GM19240 (cell line): ENCODE data around the gene METTL15.
"Not testable (repeated sequence)": the region's sequence is repeated elsewhere in the genome, so short reads cannot be mapped to it uniquely, and the experiment has no call there.

Experiments
- DNase-seq: peaks from one replicate; pipeline ENCODE4 v3.0.0; 2011; ENCODE audit warnings: low spot score; ENCODE audit not compliant: insufficient read length

Gene METTL15

DNA sequence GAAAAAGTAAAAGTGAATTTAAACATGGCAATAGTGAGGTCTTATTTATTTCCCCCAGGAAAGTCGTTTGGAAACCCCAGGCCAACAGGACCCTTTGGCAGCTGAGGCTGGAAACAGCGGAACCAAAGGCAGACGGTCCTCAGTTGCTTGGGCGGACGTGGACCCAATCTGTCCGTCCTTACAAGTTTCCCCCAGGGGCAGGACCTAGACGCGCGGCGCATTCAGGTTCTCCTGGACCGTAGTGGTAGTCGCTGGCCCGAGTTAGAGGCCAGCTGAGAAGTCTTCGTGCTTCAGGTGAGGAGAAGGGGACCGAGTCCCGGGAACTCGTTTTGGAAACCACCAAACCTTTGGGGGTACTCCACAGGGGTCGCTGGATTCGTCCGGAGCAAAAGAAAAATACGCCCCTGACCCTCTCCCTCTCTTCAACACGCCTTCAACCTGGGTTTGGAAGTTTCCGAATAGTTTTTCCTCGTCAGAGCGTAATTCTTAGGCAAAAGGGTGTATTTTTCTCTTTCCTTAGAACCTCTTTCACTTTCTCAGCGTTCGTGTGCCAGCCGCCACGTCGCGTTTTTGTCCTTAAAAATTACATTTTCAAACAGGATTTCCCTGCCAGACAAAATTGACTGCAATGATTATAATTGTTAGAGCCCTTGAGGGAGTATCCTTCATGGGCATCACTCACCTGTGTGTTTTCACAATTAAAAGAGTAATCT is 2.1 kb downstream of the METTL15 start:
- no peak for DNase-seq

DNA sequence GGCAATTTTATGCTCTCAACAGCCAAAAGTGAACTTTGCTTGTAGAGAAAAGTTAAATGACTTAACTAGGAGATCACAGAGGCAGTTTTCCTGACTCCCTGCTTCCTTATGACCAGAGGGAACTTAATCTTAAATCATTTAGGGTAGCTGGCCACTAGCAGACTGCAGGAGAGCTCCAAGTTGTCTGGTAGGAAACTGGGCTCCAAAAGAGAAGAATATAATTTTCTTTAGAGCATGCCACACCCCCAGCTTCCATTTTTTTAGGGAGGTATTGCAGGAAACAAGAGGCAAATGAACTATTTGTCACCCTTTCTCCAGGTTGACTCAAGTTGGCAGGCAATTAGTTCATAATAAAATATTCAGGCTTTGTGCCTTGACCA is 2.6 kb downstream of the METTL15 start:
- DNase-seq: no peak

DNA sequence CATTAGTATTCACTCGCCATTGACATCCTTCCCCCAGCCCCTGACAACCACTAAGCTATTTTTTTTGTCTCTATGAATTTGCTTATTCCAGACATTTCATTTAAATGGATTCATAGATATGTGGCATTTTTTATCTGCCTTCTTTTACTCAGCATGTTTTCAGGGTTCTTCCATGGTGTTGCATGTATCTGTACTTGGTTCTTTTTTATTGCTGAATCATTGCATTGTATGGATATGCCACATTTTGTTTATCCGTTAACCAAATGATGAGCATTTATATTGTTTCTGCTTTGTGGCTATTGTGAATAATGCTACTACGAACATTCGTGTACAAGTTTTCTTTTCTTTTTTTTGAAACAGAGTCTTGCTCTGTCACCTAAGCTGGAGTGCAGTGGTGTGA is 5.9 kb downstream of the METTL15 start:
- no peak for DNase-seq

DNA sequence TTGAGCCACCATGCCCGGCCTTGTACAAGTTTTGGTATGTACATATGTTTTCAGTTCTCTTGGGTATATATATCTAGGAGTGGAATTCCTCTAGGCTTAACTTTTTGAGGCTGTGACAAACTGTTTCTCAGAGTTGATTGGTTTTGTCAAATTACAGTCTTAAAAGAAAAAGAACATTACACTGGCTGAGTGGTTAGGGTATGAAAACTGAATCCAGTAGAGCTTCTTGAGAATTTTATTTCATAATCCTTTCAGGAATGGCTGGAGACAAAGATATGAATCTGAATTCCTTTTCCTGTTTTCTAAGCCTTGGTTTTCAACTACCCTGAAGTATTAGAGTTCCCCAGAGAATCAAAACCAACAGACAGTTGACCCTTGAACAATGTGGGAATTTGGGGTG is 6.5 kb downstream of the METTL15 start:
- no peak for DNase-seq

DNA sequence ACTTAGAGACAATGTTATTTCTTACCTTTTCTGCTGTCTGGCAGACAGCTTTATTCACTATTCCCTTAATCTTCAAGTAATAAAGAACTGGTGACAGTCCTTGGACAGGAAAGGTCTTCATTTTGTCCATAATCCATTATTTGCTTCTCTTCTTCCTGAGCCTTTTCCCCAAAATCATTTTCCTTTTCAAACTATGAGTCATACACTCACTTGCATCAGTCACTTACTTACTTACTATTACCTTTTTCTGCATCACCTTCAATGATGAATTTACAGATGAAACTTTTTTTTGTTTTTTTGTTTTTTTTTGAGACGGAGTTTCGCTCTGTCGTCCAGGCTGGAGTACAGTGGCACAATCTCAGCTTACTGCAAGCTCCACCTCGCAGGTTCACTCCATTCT is 9.5 kb downstream of the METTL15 start:
- no peak for DNase-seq

DNA sequence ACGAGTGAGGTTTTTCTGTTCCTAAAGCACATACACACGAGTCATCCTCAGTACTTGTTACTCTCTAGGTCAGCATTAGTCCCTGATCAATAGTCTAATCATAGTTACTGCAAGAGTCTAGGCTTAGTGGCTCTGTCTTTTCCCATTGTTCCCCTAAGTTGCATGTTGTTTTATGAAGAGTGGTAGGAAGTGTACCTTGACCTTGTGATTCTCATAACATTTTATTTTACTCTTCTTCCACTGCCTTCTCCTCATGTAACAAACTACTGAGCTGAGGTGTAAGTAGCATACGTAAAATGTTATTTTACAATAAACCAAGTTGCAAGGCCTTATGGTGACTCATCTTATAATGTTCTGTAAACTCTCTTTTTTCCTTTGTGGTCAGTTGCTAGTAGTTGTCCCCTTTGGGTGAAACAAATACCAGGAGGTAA is 15.0 kb downstream of the METTL15 start:
- no peak for DNase-seq

DNA sequence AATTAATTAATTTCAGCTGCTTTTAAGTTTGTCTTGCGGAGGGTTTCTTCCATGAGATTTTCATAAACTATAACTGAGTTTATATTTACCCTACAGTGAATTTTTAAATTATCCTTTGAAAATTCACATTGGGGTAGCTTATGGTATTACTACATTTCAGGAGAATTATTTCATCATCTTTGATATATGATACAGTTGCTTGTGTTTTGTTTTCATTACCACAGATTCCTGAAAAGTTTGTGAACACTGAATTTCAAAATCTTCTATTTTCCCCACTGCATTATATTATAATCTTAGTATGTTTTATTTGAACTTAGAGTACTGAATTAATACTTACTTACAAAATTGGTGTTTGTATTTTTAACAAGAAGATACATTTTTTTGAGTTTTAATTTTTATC is 24.4 kb downstream of the METTL15 start:
- DNase-seq: no peak

DNA sequence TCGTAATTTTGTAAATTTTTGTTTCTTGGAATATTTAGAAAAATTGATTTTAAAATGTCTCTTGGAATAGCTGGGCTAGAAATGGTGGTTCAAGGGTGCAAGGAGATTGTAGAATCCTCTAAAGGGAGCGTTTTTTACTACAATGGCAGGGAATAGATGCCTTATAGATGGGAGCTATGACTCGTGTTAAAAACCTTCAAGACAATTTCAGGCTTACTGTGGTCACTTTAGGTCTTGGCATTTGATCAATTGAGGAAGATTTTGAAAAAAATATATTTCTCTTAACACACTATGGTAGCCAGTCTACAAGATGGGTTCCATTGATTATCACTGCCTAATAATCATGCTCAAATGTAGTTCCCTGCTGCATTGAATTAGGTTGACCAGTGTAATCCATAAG is 25.0 kb downstream of the METTL15 start:
- no peak for DNase-seq

DNA sequence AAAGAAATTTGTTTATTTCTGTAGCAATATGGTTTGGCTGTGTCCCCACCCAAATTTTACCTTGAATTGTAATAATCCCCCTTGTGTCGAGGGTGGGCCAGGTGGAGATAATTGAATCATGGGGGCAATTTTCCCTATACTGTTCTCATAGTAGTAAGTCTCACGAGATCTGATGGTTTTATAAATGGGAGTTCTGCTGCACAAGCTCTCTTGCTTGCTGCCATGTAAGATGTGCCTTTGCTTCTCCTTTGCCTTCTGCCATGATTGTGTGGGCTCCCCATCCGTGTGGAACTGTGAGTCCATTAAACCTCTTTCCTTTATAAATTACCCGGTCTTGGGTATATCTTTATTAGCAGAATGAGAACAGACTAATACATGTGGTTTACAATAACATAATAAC is 28.0 kb downstream of the METTL15 start:
- DNase-seq: not testable (repeated sequence)

DNA sequence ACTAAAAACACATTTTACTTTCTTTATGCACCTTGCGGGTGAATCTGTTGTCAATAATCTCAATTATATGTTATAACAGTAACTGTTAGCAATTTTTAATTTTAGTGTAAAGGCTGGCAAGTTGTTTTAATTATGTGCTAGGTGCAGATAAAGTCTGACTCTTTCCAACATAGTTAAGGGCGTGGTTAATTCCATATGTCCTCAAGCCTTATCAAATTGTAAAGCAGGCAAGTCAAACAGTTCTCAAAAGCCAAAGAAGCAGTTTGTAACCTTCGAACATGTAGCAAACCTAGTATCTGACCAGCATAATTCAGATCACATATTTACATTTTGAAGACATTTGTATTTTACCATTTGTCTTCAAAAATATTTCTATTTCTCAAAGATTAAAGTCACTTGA is 29.2 kb downstream of the METTL15 start:
- DNase-seq: no peak

DNA sequence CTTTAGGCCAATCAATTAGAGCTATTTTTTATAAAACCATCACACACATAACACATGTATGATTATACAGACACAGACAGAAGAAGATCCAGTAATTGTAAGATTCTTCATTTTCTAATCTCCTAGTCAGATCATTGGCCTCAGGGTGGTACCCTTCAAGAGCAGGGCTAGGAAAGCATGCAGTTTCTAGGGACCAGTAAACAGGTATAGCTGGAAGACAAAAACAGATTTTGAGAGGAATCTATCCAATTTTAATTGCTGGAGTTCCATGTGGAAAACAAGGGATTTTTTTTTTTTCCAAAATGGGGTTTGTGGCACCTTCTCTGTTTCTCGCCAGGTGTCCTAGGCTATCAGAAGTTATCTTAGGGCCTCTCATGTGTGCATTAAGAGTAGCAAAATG is 29.6 kb downstream of the METTL15 start:
- DNase-seq: no peak

DNA sequence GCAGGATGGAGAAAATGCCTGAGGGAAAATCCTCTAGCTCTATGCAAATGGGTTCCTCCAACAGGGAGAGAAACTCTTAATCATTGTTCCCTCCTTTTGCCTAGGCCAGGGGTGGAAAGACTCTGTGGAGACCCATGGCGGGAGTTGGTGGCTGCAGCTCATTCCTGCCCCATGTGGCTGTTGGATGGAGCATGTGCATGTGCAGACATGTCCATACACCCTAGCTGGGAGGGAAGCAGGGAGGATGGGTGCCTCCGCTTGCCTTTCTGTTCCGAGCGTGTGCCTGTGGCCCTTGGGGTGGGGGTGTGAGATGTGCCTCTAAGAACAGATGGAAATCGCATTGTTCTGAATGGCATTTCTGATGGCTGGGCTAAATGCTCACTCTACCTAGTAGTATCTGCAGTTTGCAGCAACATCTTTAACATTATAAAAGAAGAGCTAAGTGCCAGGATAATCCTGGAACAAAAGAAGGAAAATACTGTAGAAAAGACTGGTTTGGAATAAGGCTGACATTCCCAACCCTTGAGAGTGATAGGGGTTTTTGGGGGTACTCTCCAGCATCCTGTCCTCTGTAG is 31.7 kb downstream of the METTL15 start:
- DNase-seq: no peak

DNA sequence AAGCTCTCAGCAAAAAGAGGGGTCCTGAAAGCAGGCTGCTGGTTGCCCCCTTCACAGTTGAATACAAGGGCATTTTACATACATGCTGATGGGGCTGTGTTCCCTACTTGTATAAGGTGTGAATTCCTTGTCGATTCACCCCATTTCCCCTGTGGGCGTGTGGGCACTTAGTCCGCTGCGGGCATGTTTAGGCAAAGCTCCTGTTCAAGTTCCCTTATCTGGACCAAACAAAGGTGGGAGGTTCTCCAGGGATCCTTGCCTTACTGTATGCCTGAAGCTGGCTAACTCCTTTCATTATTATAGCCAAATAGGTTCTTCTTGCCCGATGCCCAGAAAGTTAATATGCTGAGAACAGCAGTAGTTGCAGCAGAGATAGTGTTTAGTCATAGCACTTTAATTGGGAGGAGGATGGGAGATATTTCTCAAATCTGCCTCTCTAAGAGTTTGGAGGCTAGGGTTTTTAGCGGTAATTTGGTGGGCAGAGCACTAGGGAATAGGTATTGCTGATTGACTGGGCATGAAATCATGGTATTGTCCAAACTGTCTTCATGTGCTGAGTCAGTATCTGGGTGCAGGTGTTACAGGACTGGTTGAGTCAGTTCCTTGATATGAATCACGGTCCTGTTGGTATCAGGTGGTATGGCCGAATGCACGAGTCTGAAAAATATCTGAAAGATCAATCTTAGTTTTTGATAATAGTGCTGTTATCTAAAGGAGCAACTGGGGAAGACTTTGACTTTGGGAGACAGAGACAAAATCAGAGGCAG is 32.7 kb downstream of the METTL15 start:
- DNase-seq: no peak

DNA sequence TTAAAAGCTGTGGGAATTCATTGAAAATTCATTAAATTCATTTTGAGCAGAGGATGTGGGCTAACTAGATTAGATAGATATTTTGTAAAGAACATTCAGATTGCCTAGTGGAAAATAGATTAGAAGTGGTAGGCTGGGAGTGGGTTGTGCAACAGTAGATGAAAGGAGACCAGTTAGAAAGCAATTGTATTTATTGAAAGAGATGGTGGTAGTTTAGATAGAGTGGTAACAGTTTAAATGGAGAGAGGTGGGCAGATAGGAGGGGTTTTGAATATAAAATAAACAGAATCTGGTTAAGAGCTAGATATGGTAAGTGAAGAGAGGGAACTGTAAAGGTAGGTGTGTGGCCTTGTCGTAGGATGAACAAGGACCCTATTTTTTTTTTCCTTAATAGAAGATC is 34.5 kb downstream of the METTL15 start:
- no peak for DNase-seq

DNA sequence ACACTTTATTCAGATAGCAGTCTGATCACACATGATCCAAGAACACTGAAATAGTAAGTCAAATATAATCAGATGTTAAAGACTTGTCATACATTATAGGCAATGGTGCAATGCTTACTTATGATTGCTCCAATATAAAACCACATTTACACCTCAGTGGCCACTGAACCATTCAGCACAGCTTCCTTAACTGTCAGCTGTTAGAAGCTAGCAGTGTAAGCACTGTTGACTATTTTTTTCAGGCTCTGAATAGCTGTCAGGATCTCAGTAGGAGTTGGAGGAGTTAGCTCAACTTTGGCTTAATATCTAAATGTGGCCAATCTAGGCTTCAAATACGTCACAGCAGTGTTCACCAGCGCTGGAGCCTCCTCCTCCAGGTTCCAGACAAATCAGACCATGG is 36.6 kb downstream of the METTL15 start:
- DNase-seq: no peak

DNA sequence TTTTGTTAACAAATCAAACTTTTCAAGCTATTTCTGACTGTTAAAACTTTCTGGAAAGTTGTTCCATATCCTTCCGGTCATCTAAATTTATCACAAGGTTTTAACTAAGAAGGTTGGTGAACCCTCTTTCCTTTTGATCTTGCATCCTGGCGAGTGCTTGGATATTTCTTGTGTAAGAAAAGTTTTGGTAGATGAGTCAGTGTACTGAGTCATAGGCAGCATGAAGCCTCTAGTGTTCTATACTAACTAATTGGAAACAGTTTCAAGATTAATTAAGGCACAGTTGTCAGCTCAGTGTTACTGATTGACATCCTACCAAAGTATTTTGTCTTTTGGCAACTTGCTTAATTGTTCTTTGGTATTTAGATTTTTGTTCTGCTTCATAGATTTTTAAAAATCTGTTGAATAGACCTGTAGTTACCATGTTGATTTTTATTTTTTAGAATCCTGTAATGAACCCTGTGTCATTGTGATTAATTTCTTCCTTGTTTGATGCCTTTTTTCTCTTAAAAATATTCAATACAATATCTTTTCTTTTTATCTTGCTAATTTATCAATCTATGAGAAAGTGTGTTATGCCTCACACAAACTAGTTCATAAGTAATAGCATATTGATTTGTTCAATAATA is 38.0 kb downstream of the METTL15 start:
- no peak for DNase-seq

DNA sequence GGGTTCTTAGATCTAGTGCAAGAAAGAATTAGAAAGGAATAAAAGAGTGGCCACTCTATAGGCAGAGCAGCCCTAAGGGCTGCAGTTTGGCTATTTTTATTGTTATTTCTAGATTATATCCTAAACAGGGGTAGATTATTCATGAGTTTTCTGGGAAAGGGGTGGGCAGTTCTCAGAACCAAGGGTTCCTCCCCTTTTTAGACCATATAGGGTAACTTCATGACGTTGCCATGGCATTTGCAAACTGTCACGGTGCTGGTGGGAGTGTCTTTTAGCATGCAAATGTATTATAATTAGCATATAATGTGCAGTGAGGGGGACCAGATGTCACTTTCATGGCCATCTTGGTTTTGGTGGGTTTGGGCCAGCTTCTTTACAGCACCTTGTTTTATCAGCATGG is 44.6 kb downstream of the METTL15 start:
- DNase-seq: no peak

DNA sequence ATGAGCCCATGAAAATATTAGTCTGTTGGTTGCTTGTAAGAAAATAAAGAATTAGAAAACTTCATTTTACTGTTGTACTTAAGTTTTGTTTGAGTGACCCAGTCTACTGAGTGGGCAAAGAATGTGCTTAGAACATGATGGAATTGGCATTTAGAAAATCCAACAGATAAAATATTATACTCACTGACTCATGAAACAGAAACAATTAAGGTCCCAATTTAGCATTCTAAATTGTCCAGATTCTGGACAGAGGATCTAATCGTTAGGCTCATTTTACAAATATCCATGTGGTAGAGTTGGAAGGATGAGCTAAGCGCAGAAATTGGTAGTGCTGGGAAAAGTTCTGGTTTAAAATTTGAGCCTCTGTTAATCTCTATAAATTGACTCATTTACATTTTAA is 45.4 kb downstream of the METTL15 start:
- DNase-seq: no peak

DNA sequence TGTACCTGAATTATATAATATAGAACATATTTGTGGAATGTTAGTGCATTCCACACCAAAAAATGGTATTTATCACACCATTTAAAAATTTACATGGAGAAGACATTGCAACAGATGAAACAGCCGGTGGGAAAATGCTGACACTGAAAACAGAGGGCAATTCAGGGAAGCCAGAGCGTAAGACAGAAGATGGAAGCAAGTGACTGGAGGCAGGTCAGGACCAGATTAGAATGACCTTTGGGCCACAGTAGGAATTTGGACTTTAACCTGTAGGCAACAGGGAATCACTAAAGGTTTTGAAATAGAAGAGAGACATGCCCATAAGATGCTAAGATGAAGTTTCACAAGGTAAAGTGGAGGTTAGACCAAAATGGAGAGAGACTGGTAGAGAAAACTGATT is 60.5 kb downstream of the METTL15 start:
- no peak for DNase-seq

DNA sequence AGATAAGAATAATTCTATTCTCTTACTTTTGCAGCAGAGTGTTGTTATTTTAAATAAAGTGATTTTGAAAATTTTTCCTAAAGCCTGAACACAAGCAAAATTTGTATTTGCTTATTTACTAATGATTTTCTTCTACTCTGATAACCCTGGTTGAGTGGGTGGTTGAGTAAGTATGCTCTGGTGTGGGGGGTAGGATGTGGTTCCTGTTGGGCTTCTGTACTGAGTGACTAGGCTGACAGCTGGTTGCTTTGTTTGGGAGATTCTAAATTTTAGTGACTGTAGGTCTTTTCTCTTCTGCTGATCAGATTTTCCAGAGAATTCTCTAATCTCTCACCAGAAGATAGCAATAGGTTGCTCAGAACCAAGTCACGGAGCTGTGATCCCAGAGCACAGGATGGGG is 61.6 kb downstream of the METTL15 start:
- no peak for DNase-seq

DNA sequence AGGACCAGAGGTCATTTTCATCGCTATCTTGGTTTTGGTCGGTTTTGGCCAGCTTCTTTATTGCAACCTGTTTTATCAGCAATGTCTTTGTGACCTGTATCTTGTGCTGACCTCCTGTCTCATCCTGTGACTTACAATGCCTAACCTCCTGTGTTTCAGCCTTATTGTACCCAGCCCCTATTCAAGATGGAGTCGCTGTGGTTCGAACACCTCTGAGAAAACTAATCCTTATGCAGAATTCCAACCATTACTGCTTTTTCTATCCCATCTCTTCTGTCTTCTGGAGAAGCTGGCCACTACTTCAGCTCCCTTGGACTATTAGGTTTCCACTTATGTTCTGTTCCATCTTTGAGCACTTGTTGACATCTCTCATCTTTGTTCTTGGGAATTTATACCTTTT is 62.6 kb downstream of the METTL15 start:
- DNase-seq: no peak

DNA sequence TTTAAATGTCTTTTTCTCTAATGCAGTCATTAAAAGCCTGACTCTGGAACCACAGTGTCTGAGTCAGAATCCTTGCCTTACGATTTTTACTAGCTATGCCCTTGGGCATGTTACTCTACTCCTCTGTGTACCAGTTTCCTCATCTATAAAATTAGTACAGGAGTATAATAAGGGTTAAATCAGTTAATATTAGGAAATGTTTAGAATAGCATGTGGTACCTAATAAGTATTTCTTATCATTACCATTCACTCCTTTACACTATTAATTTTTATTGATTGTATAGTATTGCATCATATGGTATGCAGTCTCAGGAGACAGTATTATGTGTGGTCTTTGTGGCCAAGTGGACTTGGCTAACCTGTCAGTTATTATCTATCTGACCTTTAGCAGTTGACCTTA is 68.2 kb downstream of the METTL15 start:
- DNase-seq: no peak
